ENCODE results near the gene FAM193B. TPM values are rescaled to one million over a fixed set of nuclear protein-coding genes. Genes with fewer than 3 reads are reported as not detected.

Gene FAM193B
- total RNA-seq, result 11.5 and 22.0 TPM in 2 replicates

GRCh38 chr5:177554474-177555111 is at the start of gene FAM193B:
Gene FAM193B, minus strand, starts transcription at chr5:177554563. Its CDS starts 105 bp downstream, at chr5:177554458.

GRCh38 chr5:177599731-177600507 is 45.6 kb upstream of the FAM193B start, which contains the start of gene B4GALT7:
Gene B4GALT7, plus strand, starts transcription at chr5:177600132. Its CDS starts 79 bp downstream, at chr5:177600211.

GRCh38 chr5:177592010-177592834 is 37.9 kb upstream of the FAM193B start, which contains the start of gene TMED9:
Gene TMED9, plus strand, starts transcription at chr5:177592203. Its CDS starts 12 bp downstream, at chr5:177592215.

GRCh38 chr5:177516601-177517568 is 37.5 kb downstream of the FAM193B start, which contains the start of gene DDX41:
Gene DDX41, minus strand, starts transcription at chr5:177516961. Its CDS starts 16 bp downstream, at chr5:177516945.

GRCh38 chr5:177509381-177509951 is 44.9 kb downstream of the FAM193B start, which contains the start of gene DOK3:
Gene DOK3, minus strand, starts transcription at chr5:177509826. Its CDS starts 286 bp downstream, at chr5:177509540.

GRCh38 chr5:177497292-177498012 is 56.9 kb downstream of the FAM193B start, which contains the start of gene PDLIM7:
Gene PDLIM7, minus strand, starts transcription at chr5:177497604. Its CDS starts 1,092 bp downstream, at chr5:177496512.

GRCh38 chr5:177473443-177474001 is 80.8 kb downstream of the FAM193B start, which contains the start of gene DBN1:
Gene DBN1, minus strand, starts transcription at chr5:177473634. Its CDS starts 113 bp downstream, at chr5:177473521.

Other genes with a start within 250 kb of the FAM193B start
- 6.6 and 12.1 TPM in 2 replicates for gene MXD3, start 242.7 kb downstream of the FAM193B start, total RNA-seq
- gene LMAN2, start 202.9 kb downstream of the FAM193B start, total RNA-seq, result 355 and 366 TPM in 2 replicates
- gene RGS14, start 196.6 kb downstream of the FAM193B start, total RNA-seq, result 4.5 and 5.5 TPM in 2 replicates
- not detected in 2 replicates for gene SLC34A1, start 170.1 kb downstream of the FAM193B start, total RNA-seq
- gene PFN3, start 153.9 kb downstream of the FAM193B start, total RNA-seq, result not detected in 2 replicates
- gene F12, start 145.0 kb downstream of the FAM193B start, total RNA-seq, result 0.56 and 0.99 TPM in 2 replicates
- 23.5 and 26.3 TPM in 2 replicates for gene GRK6, start 127.9 kb downstream of the FAM193B start, total RNA-seq
- 3.5 and 5.9 TPM in 2 replicates for gene PRR7, start 107.7 kb downstream of the FAM193B start, total RNA-seq
- 204 and 221 TPM in 2 replicates for gene DBN1, start 80.9 kb downstream of the FAM193B start, total RNA-seq
- 75.5 and 132 TPM in 2 replicates for gene PDLIM7, start 57.0 kb downstream of the FAM193B start, total RNA-seq
- gene DOK3, start 44.7 kb downstream of the FAM193B start, total RNA-seq, result 1.8 and 2.5 TPM in 2 replicates
- 129 and 138 TPM in 2 replicates for gene DDX41, start 37.6 kb downstream of the FAM193B start, total RNA-seq
- gene TMED9, start 37.6 kb upstream of the FAM193B start, total RNA-seq, result 156 and 233 TPM in 2 replicates
- gene B4GALT7, start 45.6 kb upstream of the FAM193B start, total RNA-seq, result 29.4 and 35.0 TPM in 2 replicates
- gene FAM153A, start 228.3 kb upstream of the FAM193B start, total RNA-seq, result 0.28 TPM in 1 of 2 replicates, not detected in the other